ENCODE results near the gene LEMD1. TPM values are rescaled to one million over a fixed set of nuclear protein-coding genes. Genes with fewer than 3 reads are reported as not detected.
A peak's percentile ranks its signal among the peaks of the same experiment; 100 is the strongest.

LEMD1 gene
- total RNA-seq, 1 donor from 2014 or later: 2.0 TPM

- H3K27ac Mint-ChIP-seq (ENCODE audit: unreplicated experiment): no peak overlapping the region
- peaks cover 4% of the 10 kb centered on the region for H3K27me3 Mint-ChIP-seq (ENCODE audit: unreplicated experiment)
- H3K36me3 Mint-ChIP-seq (ENCODE audit: unreplicated experiment): no peaks in the 10 kb centered on the region
- no peak overlapping the region for H3K4me3 Mint-ChIP-seq (ENCODE audit: unreplicated experiment)
- H3K9me3 Mint-ChIP-seq (ENCODE audit: unreplicated experiment): peaks cover 1% of the 10 kb centered on the region
- peaks cover 18% of the 10 kb centered on the region for H3K4me1 Mint-ChIP-seq (ENCODE audit: low read depth, unreplicated experiment)
- TF ChIP-seq CTCF (IDR thresholded peaks at IDR 0.05; ENCODE audit: partially characterized antibody, unreplicated experiment): no peak
- no peak for DNase-seq
These were observed 39.3 kb downstream of the LEMD1 start for GRCh38 chr1:205382561-205382960.

GRCh38 chr1:205381305-205381704 lies 40.6 kb downstream of the LEMD1 start:
- Mint-ChIP-seq H3K9me3 (ENCODE audit: unreplicated experiment) (peaks cover 2% of the 10 kb centered on the region), H3K4me3 (ENCODE audit: unreplicated experiment) (no peak overlapping the region), H3K4me1 (ENCODE audit: low read depth, unreplicated experiment) (peaks cover 23% of the 10 kb centered on the region), H3K36me3 (ENCODE audit: unreplicated experiment) (no peaks in the 10 kb centered on the region), H3K27ac (ENCODE audit: unreplicated experiment) (no peak overlapping the region), H3K27me3 (ENCODE audit: unreplicated experiment) (peaks cover 2% of the 10 kb centered on the region)
- TF ChIP-seq CTCF (IDR thresholded peaks at IDR 0.05; ENCODE audit: partially characterized antibody, unreplicated experiment): no peak
- DNase-seq: no peak

GRCh38 chr1:205380882-205381281 lies 41.0 kb downstream of the LEMD1 start:
- no peak for TF ChIP-seq CTCF (IDR thresholded peaks at IDR 0.05; ENCODE audit: partially characterized antibody, unreplicated experiment)
- Mint-ChIP-seq H3K4me3 (ENCODE audit: unreplicated experiment) (no peak overlapping the region), H3K4me1 (ENCODE audit: low read depth, unreplicated experiment) (peaks cover 27% of the 10 kb centered on the region), H3K36me3 (ENCODE audit: unreplicated experiment) (no peaks in the 10 kb centered on the region), H3K27me3 (ENCODE audit: unreplicated experiment) (peaks cover 6% of the 10 kb centered on the region), H3K9me3 (ENCODE audit: unreplicated experiment) (peaks cover 6% of the 10 kb centered on the region), H3K27ac (ENCODE audit: unreplicated experiment) (no peak overlapping the region)
- no peak for DNase-seq

- Mint-ChIP-seq H3K4me1 (ENCODE audit: low read depth, unreplicated experiment) (peaks cover 28% of the 10 kb centered on the region), H3K4me3 (ENCODE audit: unreplicated experiment) (peak overlapping the region; percentile 17), H3K9me3 (ENCODE audit: unreplicated experiment) (peaks cover 9% of the 10 kb centered on the region), H3K27me3 (ENCODE audit: unreplicated experiment) (peaks cover 7% of the 10 kb centered on the region), H3K27ac (ENCODE audit: unreplicated experiment) (peak overlapping the region; percentile 20), H3K36me3 (ENCODE audit: unreplicated experiment) (no peaks in the 10 kb centered on the region)
- no peak for DNase-seq
- no peak for TF ChIP-seq CTCF (IDR thresholded peaks at IDR 0.05; ENCODE audit: partially characterized antibody, unreplicated experiment)
These were observed 42.8 kb downstream of the LEMD1 start for GRCh38 chr1:205379056-205379455.

GRCh38 chr1:205377355-205377754 lies 44.5 kb downstream of the LEMD1 start:
- Mint-ChIP-seq H3K36me3 (ENCODE audit: unreplicated experiment) (no peaks in the 10 kb centered on the region), H3K9me3 (ENCODE audit: unreplicated experiment) (peaks cover 9% of the 10 kb centered on the region), H3K27me3 (ENCODE audit: unreplicated experiment) (peaks cover 7% of the 10 kb centered on the region), H3K4me3 (ENCODE audit: unreplicated experiment) (no peak overlapping the region), H3K4me1 (ENCODE audit: low read depth, unreplicated experiment) (peaks cover 44% of the 10 kb centered on the region), H3K27ac (ENCODE audit: unreplicated experiment) (no peak overlapping the region)
- TF ChIP-seq CTCF (IDR thresholded peaks at IDR 0.05; ENCODE audit: partially characterized antibody, unreplicated experiment): no peak
- DNase-seq: no peak
